Activated CD4-positive, alpha-beta memory T cell treated with anti-CD3 and anti-CD28 coated beads, Interleukin-2, amount 10 ng/mL, durations not matched to agents 7 days and 5 days (primary cell): ENCODE results near the gene WIPF3. TPM values are rescaled to one million over a fixed set of nuclear protein-coding genes. Genes with fewer than 3 reads are reported as not detected.

Source experiments
- CTCF ChIA-PET: fragments of 350-600 bp; sonication (Branson Sonifier 250); formaldehyde crosslinking; loops from one replicate; lab custom pipeline; 2021; ENCODE audit warnings: antibody characterized with exemption, inconsistent platforms; lab: Charles Lee
- POLR2A ChIA-PET: fragments of 350-600 bp; sonication (Branson Sonifier 250); formaldehyde crosslinking; loops from one replicate; lab custom pipeline; 2021; ENCODE audit warnings: antibody characterized with exemption; lab: Charles Lee
- DNase-seq: peaks from one replicate; pipeline ENCODE4 v3.0.0-alpha.2; 2020
- H3K27ac Mint-ChIP-seq: one replicate; pipeline ENCODE4 v1.8.0; 2021; ENCODE audit warnings: mild to moderate bottlenecking, mixed read lengths
- H3K27me3 Mint-ChIP-seq: one replicate; pipeline ENCODE4 v1.8.0; 2021; ENCODE audit warnings: mixed read lengths
- H3K36me3 Mint-ChIP-seq: one replicate; pipeline ENCODE4 v1.8.0; 2021; ENCODE audit warnings: low read depth, mixed read lengths
- H3K4me1 Mint-ChIP-seq: one replicate; pipeline ENCODE4 v1.8.0; 2021; ENCODE audit warnings: mixed read lengths
- H3K4me3 Mint-ChIP-seq: one replicate; pipeline ENCODE4 v1.8.0; 2021; ENCODE audit warnings: mild to moderate bottlenecking, mixed read lengths
- H3K9me3 Mint-ChIP-seq: one replicate; pipeline ENCODE4 v1.8.0; 2021; ENCODE audit warnings: mixed read lengths
- total RNA-seq, 2 experiments: library from RNA; stranded (reverse); gene quantifications; one replicate each; pipeline ENCODE4 v1.2.3, GENCODE V29; 2021

The WIPF3 gene
- total RNA-seq, 2 experiments from 2014 or later, result not detected

- no peaks in the 10 kb centered on the region for H3K9me3 Mint-ChIP-seq
- CTCF ChIA-PET, result no interaction called here
- no peak overlapping the region for H3K4me3 Mint-ChIP-seq
- no peaks in the 10 kb centered on the region for H3K36me3 Mint-ChIP-seq
- H3K27ac Mint-ChIP-seq, result no peak overlapping the region
- no peaks in the 10 kb centered on the region for H3K4me1 Mint-ChIP-seq
- DNase-seq, result no peak
- POLR2A ChIA-PET, result no interaction called here
- H3K27me3 Mint-ChIP-seq, result peaks cover 31% of the 10 kb centered on the region
Observed at GRCh38 chr7:29797112-29797944, 9.0 kb upstream of the WIPF3 start.

- H3K4me1 Mint-ChIP-seq, result no peaks in the 10 kb centered on the region
- POLR2A ChIA-PET, result no interaction called here
- no peaks in the 10 kb centered on the region for H3K9me3 Mint-ChIP-seq
- no peaks in the 10 kb centered on the region for H3K36me3 Mint-ChIP-seq
- CTCF ChIA-PET, result no interaction called here
- no peak for DNase-seq
- H3K27ac Mint-ChIP-seq, result no peak overlapping the region
- no peak overlapping the region for H3K4me3 Mint-ChIP-seq
- peaks cover 36% of the 10 kb centered on the region for H3K27me3 Mint-ChIP-seq
Observed at GRCh38 chr7:29798422-29798821, 7.9 kb upstream of the WIPF3 start.

GRCh38 chr7:29801929-29802328 is 4.4 kb upstream of the WIPF3 start:
- Mint-ChIP-seq H3K36me3 (no peaks in the 10 kb centered on the region), H3K27ac (no peak overlapping the region), H3K27me3 (peaks cover 47% of the 10 kb centered on the region), H3K4me3 (no peak overlapping the region), H3K9me3 (no peaks in the 10 kb centered on the region), H3K4me1 (no peaks in the 10 kb centered on the region)
- ChIA-PET CTCF (no interaction called here), POLR2A (no interaction called here)
- DNase-seq, result no peak

- POLR2A ChIA-PET, result no interaction called here
- Mint-ChIP-seq H3K36me3 (no peaks in the 10 kb centered on the region), H3K9me3 (no peaks in the 10 kb centered on the region), H3K4me3 (no peak overlapping the region), H3K4me1 (no peaks in the 10 kb centered on the region), H3K27ac (no peak overlapping the region), H3K27me3 (peaks cover 59% of the 10 kb centered on the region)
- CTCF ChIA-PET, result no interaction called here
- DNase-seq, result no peak
Observed at GRCh38 chr7:29805031-29805430, 1.3 kb upstream of the WIPF3 start.

GRCh38 chr7:29805886-29806207 is 461 bp upstream of the WIPF3 start:
- H3K4me1 Mint-ChIP-seq, result no peaks in the 10 kb centered on the region
- no peaks in the 10 kb centered on the region for H3K9me3 Mint-ChIP-seq
- ChIA-PET POLR2A (no interaction called here), CTCF (no interaction called here)
- H3K4me3 Mint-ChIP-seq, result no peak overlapping the region
- DNase-seq, result no peak
- no peak overlapping the region for H3K27ac Mint-ChIP-seq
- no peaks in the 10 kb centered on the region for H3K36me3 Mint-ChIP-seq
- peaks cover 58% of the 10 kb centered on the region for H3K27me3 Mint-ChIP-seq

GRCh38 chr7:29806995-29807841 is 910 bp downstream of the WIPF3 start:
- Mint-ChIP-seq H3K27me3 (peaks cover 63% of the 10 kb centered on the region), H3K36me3 (no peaks in the 10 kb centered on the region), H3K9me3 (no peaks in the 10 kb centered on the region), H3K4me3 (no peak overlapping the region), H3K27ac (no peak overlapping the region), H3K4me1 (no peaks in the 10 kb centered on the region)
- ChIA-PET CTCF (no interaction called here), POLR2A (no interaction called here)
- no peak for DNase-seq

DNA sequence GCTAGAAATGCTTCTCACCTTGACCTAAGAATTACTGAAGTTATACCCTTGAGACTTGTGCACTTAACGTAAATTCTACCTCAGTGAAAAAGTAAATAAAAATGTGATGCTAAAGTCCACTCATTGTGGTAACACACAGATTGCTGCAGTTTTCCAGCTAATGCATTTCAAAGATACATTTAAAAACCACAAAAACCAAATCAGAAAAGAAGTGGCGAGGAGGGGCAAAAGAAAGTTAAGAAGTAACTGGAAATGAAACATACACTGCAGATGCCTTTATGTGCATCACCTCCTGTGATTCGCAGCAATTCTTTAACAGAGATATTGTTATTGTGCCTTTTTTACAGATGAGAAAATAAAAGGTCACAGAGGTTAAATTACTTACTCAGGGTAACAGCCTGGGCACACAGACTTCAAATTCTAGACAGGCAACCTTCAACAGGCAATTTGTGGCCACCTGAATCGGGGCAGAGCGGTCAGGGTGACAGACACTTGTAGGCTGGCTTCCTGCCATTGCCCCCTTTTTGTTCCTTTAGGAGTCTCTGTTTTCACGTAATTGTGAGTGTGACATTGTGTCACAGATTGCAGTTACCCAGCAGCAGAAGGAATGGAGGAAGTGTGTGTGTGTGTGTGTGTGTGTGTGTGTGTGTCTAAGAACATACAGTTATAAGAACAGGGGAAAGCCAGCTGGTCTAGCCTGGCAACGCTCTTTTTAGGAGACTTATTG is 1.9 kb downstream of the WIPF3 start:
- ChIA-PET POLR2A (no interaction called here), CTCF (no interaction called here)
- Mint-ChIP-seq H3K36me3 (no peaks in the 10 kb centered on the region), H3K4me3 (no peak overlapping the region), H3K27ac (no peak overlapping the region), H3K27me3 (peaks cover 65% of the 10 kb centered on the region), H3K9me3 (no peaks in the 10 kb centered on the region), H3K4me1 (no peaks in the 10 kb centered on the region)
- DNase-seq, result no peak

GRCh38 chr7:29809533-29810155 is 3.3 kb downstream of the WIPF3 start:
- CTCF ChIA-PET, result no interaction called here

DNA sequence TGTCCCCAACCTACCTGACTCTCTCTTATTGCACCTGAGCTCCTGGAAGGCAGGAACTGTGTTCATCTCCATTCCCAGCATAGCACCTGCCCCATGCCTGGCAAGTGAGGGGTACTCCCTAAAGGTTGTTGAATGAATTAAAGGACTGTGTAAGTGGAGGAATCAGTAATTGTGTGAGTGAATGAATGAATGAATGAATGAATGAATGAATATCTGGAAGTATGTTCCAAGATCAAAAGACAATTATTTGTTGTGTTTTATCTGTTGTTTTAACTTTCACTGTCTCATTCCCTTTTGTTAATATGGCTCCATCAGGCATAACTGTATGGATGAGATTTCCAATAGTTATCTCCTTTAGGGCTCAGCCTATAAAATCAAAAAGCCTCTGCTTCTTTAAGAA is 4.0 kb downstream of the WIPF3 start:
- Mint-ChIP-seq H3K36me3 (no peaks in the 10 kb centered on the region), H3K9me3 (no peaks in the 10 kb centered on the region), H3K27ac (no peak overlapping the region), H3K4me1 (no peaks in the 10 kb centered on the region), H3K27me3 (peaks cover 65% of the 10 kb centered on the region), H3K4me3 (no peak overlapping the region)
- POLR2A ChIA-PET, result no interaction called here
- CTCF ChIA-PET, result no interaction called here
- no peak for DNase-seq

More at GRCh38 chr7:29809533-29810155, 3.3 kb downstream of the WIPF3 start:
- H3K9me3 Mint-ChIP-seq, result no peaks in the 10 kb centered on the region
- POLR2A ChIA-PET, result no interaction called here
- H3K4me1 Mint-ChIP-seq, result no peaks in the 10 kb centered on the region
- no peak for DNase-seq
- H3K27me3 Mint-ChIP-seq, result peaks cover 65% of the 10 kb centered on the region
- H3K36me3 Mint-ChIP-seq, result no peaks in the 10 kb centered on the region
- H3K4me3 Mint-ChIP-seq, result no peak overlapping the region
- no peak overlapping the region for H3K27ac Mint-ChIP-seq

DNA sequence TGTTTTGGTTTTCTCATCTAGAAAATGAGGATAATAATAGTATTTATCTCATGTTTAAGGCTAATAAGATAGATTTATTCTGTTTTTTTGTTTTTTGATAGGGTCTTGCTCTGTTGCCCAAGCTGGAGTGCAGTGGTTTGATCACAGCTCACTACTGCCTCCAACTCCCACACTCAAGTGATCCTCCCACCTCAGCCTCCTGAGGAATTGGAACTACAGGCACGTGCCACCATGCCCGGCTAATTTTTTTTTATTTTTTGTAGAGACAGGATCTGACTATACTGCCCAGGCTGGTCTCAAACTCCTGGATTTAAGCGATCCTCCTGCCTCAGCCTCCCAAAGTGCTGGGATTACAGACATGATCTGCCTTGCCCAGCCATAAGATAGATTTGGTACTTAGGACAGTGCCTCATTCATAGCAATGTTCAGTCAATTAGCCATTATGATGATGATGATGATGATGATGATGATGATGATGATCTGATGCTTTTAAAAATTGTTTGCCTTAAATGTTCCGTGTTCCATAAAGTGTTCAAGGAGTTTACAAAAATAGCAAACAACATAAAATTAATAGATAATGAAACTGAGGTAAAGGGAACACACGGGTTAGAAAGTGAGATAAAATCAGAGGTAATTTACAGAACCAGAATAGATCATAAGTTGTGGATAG is 4.6 kb downstream of the WIPF3 start:
- peaks cover 60% of the 10 kb centered on the region for H3K27me3 Mint-ChIP-seq
- H3K9me3 Mint-ChIP-seq, result no peaks in the 10 kb centered on the region
- POLR2A ChIA-PET, result no interaction called here
- no peak overlapping the region for H3K27ac Mint-ChIP-seq
- CTCF ChIA-PET, result no interaction called here
- H3K4me3 Mint-ChIP-seq, result no peak overlapping the region
- DNase-seq, result no peak
- H3K4me1 Mint-ChIP-seq, result no peaks in the 10 kb centered on the region
- no peaks in the 10 kb centered on the region for H3K36me3 Mint-ChIP-seq

GRCh38 chr7:29811586-29811985 is 5.3 kb downstream of the WIPF3 start:
- DNase-seq, result no peak
- no peak overlapping the region for H3K27ac Mint-ChIP-seq
- CTCF ChIA-PET, result interaction anchor here (0.6 kb wide), 1 partner anchor 545 kb away, joined by 3 read pairs; no protein-coding TSS in a partner anchor
- H3K36me3 Mint-ChIP-seq, result no peaks in the 10 kb centered on the region
- H3K27me3 Mint-ChIP-seq, result peaks cover 58% of the 10 kb centered on the region
- no peaks in the 10 kb centered on the region for H3K4me1 Mint-ChIP-seq
- POLR2A ChIA-PET, result no interaction called here
- no peaks in the 10 kb centered on the region for H3K9me3 Mint-ChIP-seq
- no peak overlapping the region for H3K4me3 Mint-ChIP-seq

DNA sequence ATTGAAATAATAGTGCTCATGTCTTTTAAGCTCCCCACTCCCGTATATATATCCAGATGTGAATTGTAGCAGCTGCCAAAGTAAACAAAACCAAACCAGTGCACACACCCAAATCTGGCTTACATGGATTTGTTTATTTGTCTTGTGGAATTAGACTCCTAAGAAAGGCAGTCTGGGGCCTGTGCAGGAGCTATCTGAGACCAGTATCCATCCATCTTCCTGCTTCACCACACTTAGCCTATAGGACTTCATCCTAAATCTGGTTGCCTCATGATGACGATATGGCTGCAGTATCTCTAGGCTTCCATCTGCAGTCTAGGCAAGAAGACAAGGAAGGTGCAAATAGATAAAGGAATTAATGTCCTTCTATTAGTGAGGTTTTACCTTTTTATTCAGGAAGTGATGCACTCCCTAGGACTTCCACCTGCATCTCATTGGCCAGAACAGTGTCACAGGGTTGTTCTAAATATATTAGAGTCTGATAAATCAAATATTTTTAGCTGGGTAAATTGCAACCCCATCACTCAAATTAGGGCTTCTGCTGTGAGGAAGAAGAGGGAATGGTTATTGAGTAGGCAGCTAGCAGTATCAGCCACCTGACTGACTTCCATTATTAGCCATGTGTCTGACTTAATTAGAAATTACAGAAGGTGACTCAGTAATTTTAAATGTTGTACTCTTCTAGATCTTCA is 6.0 kb downstream of the WIPF3 start:
- CTCF ChIA-PET, result no interaction called here

More for the DNA sequence above, 6.0 kb downstream of the WIPF3 start:
- H3K4me3 Mint-ChIP-seq, result no peak overlapping the region
- DNase-seq, result no peak
- no peaks in the 10 kb centered on the region for H3K4me1 Mint-ChIP-seq
- POLR2A ChIA-PET, result no interaction called here
- H3K27ac Mint-ChIP-seq, result no peak overlapping the region
- H3K36me3 Mint-ChIP-seq, result no peaks in the 10 kb centered on the region
- H3K27me3 Mint-ChIP-seq, result peaks cover 54% of the 10 kb centered on the region
- H3K9me3 Mint-ChIP-seq, result no peaks in the 10 kb centered on the region
